ENCODE measurements around the gene IL21R.
"Not testable (repeated sequence)": the region's sequence is repeated elsewhere in the genome, so short reads cannot be mapped to it uniquely, and the experiment has no call there.

The IL21R gene

DNA sequence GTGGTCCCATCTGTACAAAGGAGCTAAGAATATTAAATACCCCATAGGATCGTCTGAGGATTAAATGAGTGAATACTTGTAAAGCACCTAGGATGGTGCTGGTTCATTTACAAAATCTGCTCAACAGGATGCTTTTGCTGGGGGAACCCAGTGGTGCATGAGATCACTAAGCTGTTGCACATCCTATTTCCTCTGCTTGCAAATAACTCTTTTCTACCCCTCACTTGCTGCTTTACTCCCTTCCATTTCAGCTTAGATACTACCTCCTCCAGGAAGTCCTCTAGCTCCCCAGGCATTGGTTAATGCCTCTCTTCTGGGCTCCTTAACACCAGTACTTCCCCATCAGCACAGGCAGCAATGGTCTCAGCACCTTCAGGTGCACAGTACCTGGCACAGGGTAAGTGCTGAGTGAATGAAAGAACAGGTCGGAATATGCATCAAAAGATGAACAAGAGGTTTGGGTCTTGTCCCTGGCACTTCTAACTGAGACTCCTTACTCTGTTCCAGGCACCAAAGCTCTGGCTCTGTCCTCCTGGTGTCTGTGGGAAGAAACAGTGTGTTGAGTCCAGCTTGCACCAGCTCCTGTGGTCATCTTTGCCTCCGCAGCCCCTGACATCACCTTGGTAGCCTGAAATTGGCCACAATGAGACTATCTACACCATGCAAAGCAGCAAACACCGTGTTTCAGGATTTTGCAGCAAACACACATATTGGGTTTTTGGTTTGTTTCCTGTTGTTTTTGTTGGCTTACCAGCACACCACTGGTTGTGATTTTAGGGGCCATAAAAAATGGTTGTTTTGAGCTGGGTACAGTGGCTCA, 24.1 kb upstream of the IL21R start:
- DNase-seq: no peak

GRCh38 chr16:27378871-27379481, 23.0 kb upstream of the IL21R start:
- no peak for DNase-seq

GRCh38 chr16:27379919-27380318, 22.1 kb upstream of the IL21R start:
- no peak for DNase-seq

DNA sequence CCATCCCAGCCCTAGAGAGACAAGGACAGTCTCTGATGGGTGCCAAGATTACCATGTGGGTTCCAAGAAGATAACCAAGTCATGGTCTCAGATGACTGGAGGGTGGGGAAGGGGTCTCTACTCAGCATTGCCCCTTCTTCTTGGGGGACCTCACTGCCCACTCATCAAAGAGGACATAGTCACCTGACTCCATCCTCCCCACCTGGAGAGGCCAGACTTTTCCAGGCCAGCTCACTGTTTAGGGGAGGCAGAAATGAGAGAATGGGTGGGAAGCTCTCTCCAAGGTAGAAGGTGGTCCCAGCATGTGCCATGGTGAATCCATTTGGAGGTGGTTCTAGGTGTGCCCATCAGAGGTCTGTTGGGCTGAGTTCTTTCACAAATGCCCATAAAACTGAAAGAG, 20.7 kb upstream of the IL21R start:
- DNase-seq: no peak

GRCh38 chr16:27381974-27382855, 19.8 kb upstream of the IL21R start:
- no peak for DNase-seq

GRCh38 chr16:27383556-27384243, 18.3 kb upstream of the IL21R start:
- no peak for DNase-seq

DNA sequence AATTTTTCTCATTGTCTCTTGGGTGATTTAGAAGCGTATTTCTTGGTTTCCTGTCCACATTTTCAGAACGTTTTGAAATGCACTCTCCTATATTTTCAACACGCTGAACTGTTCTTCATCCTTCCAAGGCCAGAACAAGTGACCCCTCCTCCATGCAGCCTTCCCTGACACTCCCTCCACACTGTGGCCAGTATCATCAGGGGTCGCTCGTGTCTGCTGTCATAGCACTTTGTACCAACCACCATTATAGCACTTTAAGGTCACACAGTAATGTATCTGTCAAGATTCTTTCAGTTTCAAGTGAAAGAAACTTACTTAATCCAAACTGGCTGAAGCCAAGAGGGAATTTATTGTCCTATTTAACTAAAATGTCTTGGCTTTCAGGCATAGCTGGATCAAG, 17.5 kb upstream of the IL21R start:
- no peak for DNase-seq

DNA sequence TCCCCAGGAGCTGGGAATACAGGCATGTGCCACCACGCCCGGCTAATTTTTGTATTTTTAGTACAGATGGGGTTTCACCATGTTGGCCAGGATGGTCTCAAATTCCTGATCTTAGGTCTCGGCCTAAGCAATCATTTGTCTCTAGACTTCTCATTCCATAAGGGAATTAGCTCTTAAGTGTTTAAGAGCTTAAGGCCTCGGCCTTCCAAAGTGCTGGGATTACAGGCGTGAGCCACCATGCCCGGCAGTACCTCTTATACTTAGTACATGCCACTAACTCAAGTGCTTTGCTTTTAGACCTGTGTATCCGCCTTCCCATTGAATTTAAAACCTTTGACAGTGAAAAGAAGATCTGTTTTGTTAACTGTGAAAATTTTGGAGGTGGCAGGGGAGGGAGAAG, 16.6 kb upstream of the IL21R start:
- DNase-seq: no peak

DNA sequence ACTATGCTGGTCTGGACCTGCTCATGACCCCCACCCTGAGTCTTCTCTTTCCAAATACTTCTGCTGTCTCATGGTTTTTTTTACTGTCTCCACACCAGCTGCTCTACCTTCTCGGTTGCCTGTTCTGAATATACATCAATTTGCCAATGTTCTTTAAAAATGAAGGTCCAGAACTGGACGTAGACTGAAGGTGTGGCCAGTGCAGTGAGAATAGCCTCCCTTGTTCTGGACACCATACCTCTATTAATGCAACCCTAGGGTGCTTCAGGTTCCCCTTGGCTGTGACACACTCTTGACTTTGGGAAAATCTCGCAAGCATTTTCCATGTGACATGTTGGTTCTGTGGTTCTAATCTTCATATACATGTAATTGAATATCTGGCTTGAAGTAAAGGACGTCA, 15.3 kb upstream of the IL21R start:
- DNase-seq: no peak

DNA sequence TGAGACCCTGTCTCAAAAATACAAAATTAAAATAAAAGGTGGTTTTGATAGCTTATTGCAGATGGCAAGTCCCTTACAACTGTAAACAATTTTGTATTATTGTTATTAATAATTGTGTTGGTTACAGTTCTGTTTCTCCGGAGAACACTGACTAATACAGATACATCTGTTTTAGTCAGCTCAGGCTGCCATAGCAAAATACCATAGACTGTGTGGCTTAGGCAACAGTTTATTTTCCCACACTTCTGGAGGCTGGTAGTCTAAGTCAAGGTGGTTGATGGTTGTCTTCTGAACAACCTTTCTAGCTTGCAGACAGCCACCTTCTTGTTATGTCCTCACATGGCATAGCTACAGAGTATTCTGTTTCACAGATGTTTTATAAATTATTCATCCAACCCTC, 14.2 kb upstream of the IL21R start:
- no peak for DNase-seq

DNA sequence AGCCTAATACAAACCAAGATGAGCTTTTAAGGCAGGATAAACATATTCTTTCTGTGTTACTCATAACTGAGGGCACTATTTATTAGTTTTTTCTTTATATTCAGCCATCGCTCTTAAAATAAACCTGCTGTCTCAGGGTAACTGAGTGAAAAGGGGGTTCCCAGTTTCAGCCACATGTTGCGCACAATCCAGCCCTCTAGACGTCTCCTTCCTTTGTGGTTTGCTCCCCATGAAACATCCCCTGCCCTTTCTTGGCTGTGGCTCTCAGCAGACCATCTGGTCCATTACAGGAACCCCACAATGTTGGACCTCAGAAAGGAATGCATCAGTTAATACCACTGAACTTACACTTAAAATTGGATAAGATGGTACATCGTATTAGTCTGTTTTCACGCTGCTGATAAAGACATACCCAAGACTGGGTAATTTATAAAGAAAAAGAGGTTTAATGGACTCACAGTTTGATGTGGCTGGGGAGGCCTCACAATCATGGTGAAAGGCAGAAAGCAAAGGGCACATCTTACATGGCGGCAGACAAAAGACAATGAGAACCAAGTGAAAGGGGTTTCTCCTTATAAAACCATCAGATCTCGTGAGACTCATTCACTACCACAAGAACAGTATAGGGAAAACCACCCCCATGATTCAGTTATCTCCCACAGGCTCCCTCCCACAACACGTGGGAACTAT, 12.6 kb upstream of the IL21R start:
- DNase-seq: no peak

- no peak for DNase-seq
Measured at GRCh38 chr16:27390151-27390550, 11.8 kb upstream of the IL21R start.

- DNase-seq: no peak
Measured at GRCh38 chr16:27392671-27393070, 9.3 kb upstream of the IL21R start.

GRCh38 chr16:27394516-27394915, 7.5 kb upstream of the IL21R start:
- DNase-seq: no peak

DNA sequence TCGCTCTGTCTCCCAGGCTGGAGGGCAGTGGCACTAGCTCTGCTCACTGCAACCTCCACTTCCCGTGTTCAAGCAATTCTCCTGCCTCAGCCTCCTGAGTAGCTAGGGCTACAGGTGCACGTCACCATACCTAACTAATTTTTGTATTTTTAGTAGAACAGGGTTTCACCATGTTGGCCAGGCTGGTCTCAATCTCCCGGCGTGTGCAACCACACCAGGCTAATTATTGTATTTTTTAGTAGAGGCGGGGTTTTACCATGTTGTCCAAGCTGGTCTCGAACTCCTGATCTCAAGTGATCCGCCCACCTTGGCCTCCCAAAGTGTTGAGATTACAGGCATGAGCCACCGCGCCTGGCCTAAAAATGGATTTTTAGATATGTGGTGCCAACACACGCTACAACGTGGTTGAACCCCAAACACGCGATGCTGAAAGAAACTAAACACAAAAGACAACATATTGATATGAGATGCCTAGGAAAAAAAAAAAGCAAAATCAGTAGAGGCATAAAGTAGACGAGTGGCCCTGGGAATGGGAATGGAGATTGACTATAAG, 3.6 kb upstream of the IL21R start:
- DNase-seq: not testable (repeated sequence)

DNA sequence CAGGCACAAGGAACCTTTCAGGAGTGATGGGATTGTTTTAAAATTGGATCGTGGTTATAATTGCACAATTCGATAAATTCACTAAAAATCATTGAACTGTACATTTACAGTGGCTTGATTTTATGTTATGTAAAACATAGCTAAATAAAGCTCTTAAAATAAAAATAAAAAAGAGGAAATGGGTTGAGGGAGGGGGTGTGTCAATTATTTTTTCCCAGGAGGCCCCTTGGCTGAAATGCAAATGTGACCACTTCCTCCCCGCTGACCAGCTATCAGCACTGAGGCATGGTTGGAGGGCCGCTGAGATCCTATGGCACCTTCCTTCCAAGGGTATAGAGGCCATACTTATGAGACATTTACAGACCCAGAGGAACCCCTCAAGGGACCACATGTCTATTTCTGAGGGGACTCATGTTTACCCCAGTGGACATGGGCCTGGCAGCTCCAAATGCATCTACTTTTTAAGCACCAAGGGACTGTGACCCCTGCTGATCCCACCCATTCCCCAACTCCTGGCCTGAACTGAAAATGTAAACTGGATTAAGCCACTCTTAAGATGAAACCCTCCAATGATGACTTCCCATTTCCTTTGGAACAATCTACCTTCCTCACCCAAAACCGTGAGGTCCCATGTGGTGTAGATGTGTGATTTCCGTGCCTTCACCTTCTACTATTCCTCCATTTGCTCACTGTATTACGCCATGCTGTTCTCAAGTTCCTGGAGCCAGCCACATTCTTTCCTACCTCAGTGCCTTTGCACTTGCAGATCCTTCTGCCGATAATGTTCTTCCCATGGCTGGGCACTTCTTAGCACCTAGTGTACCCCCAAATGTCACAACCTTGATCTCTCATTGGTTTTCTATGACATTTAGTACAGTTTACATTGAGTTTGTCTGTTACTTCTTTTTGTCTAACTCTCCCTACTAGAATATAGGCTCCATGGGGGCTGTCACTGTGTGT, 2.8 kb upstream of the IL21R start:
- no peak for DNase-seq

DNA sequence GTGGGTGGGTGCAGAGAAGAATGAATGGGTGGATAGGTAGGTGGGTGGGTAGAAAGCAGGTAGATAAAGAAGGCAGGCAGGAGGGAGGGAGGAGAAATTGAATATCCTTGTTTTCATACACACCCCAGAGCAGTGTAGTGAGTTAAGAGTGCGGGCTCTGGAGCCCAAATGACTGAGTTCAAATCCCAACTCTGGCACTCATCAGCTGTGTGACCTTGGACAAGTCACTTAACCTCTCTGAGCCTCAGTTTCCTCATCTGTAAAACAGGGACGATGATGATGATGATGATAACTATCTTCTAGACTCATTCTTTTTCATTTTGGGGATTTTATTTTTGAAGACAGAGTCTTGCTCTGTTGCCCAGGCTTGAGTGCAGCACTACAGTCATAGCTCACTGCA, 2.0 kb upstream of the IL21R start:
- DNase-seq: no peak

DNA sequence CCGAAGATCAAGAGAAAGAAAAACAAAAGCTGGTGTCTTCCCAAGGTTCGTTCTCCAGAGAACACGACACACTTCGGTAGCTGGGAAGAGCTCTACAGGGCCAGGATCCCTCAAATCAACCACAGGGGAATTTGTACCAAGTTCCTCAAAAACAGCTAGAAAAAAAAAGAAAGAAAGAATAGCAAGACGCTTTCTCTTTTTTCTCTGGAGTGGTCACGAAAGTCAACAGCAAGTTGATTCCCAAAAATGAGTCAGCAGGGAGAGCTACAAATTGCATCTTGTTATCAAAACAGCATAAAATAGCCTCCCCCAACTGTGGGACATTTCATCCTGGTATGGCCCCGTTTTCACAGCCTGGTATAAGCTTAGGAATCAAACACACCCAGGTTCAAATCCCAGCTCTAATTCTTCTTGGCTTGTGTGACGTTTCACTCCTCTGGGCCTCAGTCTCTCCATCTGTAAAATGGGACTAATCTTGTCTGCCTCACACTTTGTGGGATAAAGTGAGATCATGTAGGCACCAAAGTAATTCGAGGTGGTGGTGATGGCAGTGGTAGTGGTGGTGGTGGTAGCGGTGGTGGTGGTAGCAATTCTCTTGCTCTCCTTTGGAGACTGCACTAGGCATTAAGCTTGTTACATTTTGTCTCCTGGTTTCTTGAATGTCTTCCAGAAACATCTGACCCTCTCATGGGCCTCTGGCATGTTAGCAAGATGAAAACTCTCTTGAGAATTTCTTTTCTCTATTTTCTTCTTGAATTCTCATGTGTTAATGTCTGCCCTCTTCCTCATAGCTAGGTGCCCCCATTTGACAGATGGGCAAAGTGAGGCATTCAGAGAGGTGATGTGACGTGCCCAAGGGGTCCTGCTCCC, 988 bp upstream of the IL21R start:
- no peak for DNase-seq

- DNase-seq: no peak
Measured at GRCh38 chr16:27402569-27402963, 592 bp downstream of the IL21R start.

All from effector CD4-positive, alpha-beta T cell (primary cell).